Retinal pigment epithelial cell (primary cell): ENCODE results near the gene DPP8.
"Not testable (repeated sequence)": the region's sequence is repeated elsewhere in the genome, so short reads cannot be mapped to it uniquely, and the experiment has no call there.

Source experiments
- DNase-seq: peaks from one replicate; pipeline ENCODE4 v3.0.0-alpha.2; 2010; ENCODE audit warnings: low read depth
- H3K4me3 ChIP-seq: 2 replicates; pipeline ENCODE4 v1.5.1; 2011; ENCODE audit warnings: mild to moderate bottlenecking, low read length, control low read depth, moderate library complexity
- CTCF ChIP-seq: conservative IDR thresholded peaks from 2 replicates; pipeline ENCODE4 v1.5.1; 2011; ENCODE audit warnings: low read depth, low read length, control low read depth, inconsistent platforms

Gene DPP8

DNA sequence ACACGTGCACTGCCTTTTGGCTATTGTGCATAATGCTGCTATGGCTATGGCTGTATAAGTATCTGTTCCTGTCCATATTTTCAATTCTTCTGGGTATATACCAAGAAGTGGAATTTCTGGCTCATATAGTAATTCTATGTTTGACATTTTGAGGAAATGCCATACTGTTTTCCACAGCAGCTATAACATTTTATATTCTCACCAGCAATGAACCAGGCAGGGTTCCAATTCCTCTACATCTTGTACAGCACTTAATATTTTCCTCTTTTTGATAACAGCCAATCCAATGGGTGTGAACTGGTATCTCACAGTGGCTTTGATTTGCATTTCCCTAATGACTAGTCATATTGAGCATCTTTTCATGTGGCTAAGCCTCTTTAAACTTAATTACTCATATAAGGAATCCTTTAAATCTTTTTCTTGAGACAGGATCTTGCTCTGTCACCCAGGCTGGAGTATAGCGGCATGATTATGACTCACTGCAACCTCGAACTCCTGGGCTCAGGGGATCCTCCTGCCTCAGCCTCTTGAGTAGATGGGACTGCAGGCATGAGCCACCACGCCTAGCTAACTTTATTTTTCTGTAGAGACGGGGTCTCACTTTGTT is 56.6 kb downstream of the DPP8 start:
- peak; percentile 6 for DNase-seq
- no peak for TF ChIP-seq CTCF
- H3K4me3 ChIP-seq, result no peak overlapping the region

GRCh38 chr15:65455256-65455655 is 62.2 kb downstream of the DPP8 start:
- not testable (repeated sequence) for DNase-seq, H3K4me3 ChIP-seq

- no peak for DNase-seq
- no peak for TF ChIP-seq CTCF
- H3K4me3 ChIP-seq, result no peak overlapping the region
Measured at GRCh38 chr15:65451989-65452388, 65.5 kb downstream of the DPP8 start.

DNA sequence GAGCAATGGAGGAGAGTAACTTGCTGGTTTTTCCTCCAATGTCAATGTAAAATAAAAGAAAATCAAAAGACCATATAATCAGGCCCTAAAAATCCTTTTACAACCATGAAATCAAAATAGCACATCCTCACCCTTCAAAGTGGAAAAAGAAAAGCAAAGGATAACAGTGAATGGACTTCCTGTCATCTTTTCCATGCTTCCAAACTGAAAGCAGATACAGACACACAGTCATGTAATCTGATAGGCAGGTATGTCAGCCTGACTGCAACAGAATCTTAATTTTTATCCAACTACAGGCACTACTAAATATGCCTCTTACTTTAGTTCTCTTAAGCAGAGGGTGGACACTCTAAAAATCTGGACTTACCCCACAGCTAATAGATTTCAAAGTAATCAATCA is 66.9 kb downstream of the DPP8 start:
- no peak for TF ChIP-seq CTCF
- no peak overlapping the region for H3K4me3 ChIP-seq
- DNase-seq, result no peak

DNA sequence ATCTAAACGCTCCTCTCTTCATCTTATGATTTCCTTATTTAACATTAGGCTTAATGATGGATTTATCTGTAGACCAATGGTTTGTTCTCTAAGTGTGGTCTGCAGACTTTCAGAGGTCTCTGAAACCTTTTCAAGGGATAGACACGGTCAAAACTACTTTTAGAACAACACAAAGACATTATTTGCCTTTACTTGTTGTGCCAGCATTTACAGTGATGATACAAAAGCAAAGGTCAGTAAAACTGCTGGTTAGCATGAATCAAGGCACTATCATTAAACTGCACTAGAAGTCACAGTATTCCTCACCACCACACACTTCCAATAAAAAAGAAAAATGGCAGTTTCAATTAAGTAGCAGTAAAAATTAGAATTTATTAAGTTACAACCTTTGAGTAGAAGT is 70.3 kb downstream of the DPP8 start:
- no peak for DNase-seq
- H3K4me3 ChIP-seq, result no peak overlapping the region
- TF ChIP-seq CTCF, result no peak

- no peak overlapping the region for H3K4me3 ChIP-seq
- DNase-seq, result no peak
- no peak for TF ChIP-seq CTCF
Measured at GRCh38 chr15:65434201-65434600, 83.3 kb downstream of the DPP8 start.

DNA sequence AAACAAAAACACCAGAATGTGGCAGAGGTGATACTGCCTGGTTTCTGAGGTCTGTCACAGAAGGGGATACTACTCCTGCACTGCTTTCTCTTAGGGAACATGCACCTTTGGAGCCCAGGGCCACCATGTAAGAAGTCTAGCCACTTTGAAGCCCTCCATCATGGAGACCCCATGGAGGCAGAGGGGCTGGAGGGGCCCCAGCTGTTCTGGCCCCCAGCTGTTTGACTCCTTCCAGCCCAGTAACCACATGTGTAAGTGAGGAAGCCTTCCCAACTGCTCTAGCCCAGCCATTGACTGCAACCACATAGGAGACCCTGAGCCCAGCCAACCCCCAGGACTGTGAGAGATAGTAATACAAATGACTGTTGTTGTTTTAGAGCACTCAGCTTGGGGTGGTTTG is 85.8 kb downstream of the DPP8 start:
- no peak overlapping the region for H3K4me3 ChIP-seq
- TF ChIP-seq CTCF, result no peak
- DNase-seq, result no peak

DNA sequence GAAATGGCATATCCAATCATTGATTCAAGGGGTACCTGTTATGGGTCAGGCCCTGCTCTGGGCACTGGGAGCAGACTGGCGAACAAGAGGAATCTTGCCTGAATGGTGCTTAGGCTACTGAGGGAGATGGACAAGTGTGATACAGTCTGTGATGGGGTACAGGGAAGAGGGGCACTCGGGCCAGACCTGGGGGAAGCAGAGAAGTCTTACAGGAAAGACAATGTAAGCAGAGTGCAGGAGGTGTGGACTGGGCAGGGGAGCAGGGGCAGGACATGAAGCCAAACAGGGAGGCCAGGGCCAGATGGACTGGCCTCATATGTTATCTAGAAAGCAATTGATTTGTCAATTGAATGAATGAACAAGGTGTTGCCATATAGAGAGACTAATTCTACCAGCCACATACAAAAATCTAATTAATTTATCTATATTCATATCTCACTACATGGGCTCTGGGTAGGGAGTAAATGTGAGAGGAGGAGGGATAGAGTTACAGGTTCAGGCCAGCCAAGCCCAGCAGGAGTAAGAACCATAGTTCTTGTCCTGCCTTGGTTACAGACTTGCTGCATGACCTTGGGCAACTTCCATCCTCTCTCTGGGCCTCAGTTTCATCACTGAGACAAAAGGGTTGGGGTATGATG is 91.2 kb downstream of the DPP8 start:
- DNase-seq, result no peak
- TF ChIP-seq CTCF, result no peak
- no peak overlapping the region for H3K4me3 ChIP-seq
